HL-60 (cell line): Measurements from ENCODE around the gene MAPK9.

Experiments used
- DNase-seq, 2 experiments: peaks; one replicate each; pipeline ENCODE4 v3.0.0-alpha.2; 2010 to 2020; ENCODE audit warnings: low read depth in 1 of 2, low spot score in 1 of 2
- H3K27ac ChIP-seq: fragments of 250-450 bp; sonication (Bioruptor Pico); replicated peaks from 2 replicates; pipeline ENCODE4 v1.5.1; 2020; ENCODE audit warnings: mild to moderate bottlenecking, moderate library complexity
- H3K27me3 ChIP-seq: fragments of 250-450 bp; sonication (Bioruptor Pico); 2 replicates; pipeline ENCODE4 v1.5.1; 2021; ENCODE audit warnings: mild to moderate bottlenecking, moderate library complexity; ENCODE audit not compliant: insufficient read depth, poor library complexity, severe bottlenecking
- H3K4me3 ChIP-seq: replicated peaks from 2 replicates; pipeline ENCODE4 v1.5.1; 2011; ENCODE audit warnings: mild to moderate bottlenecking, control low read depth, low read length; ENCODE audit not compliant: insufficient read depth
- CTCF ChIP-seq: IDR thresholded peaks from one replicate; pipeline ENCODE4 v1.5.1; 2011; ENCODE audit warnings: low read length, control low read depth, inconsistent platforms; ENCODE audit not compliant: insufficient read depth
- GABPA ChIP-seq: IDR thresholded peaks from 2 replicates; pipeline ENCODE4 v1.6.1; 2012; ENCODE audit warnings: low read depth
- POLR2AphosphoS5 ChIP-seq: IDR thresholded peaks from 2 replicates; pipeline ENCODE4 v1.6.1; 2012; ENCODE audit warnings: low read depth
- REST ChIP-seq: IDR thresholded peaks from 2 replicates; pipeline ENCODE4 v1.6.1; 2012; ENCODE audit warnings: low read depth; ENCODE audit not compliant: insufficient replicate concordance
- SPI1 ChIP-seq: IDR thresholded peaks from 2 replicates; pipeline ENCODE4 v1.6.1; 2012; ENCODE audit warnings: low read depth, mild to moderate bottlenecking, borderline replicate concordance

Gene MAPK9

GRCh38 chr5:180250329-180250728, 41.6 kb downstream of the MAPK9 start:
- TF ChIP-seq GABPA (no peak), POLR2AphosphoS5 (no peak), CTCF (no peak)
- peak in 1 of 2 experiments; percentile 44 for DNase-seq
- Histone ChIP-seq H3K27ac (peak overlapping the region; percentile 40), H3K27me3 (no peaks in the 10 kb centered on the region), H3K4me3 (no peak overlapping the region)

GRCh38 chr5:180241600-180241999, 50.3 kb downstream of the MAPK9 start:
- TF ChIP-seq POLR2AphosphoS5 = no peak
- no peak for TF ChIP-seq REST
- TF ChIP-seq GABPA = no peak
- TF ChIP-seq SPI1 = no peak
- no peaks in the 10 kb centered on the region for H3K27me3 ChIP-seq
- H3K27ac ChIP-seq = no peak overlapping the region
- DNase-seq = no peak
- no peak overlapping the region for H3K4me3 ChIP-seq

GRCh38 chr5:180238631-180239030, 53.3 kb downstream of the MAPK9 start:
- DNase-seq = no peak
- no peak overlapping the region for H3K4me3 ChIP-seq
- no peak for TF ChIP-seq REST
- no peak for TF ChIP-seq CTCF
- no peak for TF ChIP-seq SPI1
- no peak for TF ChIP-seq GABPA
- TF ChIP-seq POLR2AphosphoS5 = no peak
- H3K27me3 ChIP-seq = no peaks in the 10 kb centered on the region
- H3K27ac ChIP-seq = no peak overlapping the region

GRCh38 chr5:180235846-180236245, 56.0 kb downstream of the MAPK9 start:
- Histone ChIP-seq H3K4me3 (no peak overlapping the region), H3K27ac (no peak overlapping the region), H3K27me3 (no peaks in the 10 kb centered on the region)
- DNase-seq = no peak
- TF ChIP-seq CTCF = no peak
- no peak for TF ChIP-seq GABPA
- TF ChIP-seq POLR2AphosphoS5 = no peak
- no peak for TF ChIP-seq SPI1
- TF ChIP-seq REST = no peak
